ENCODE results near the gene CLDN9. TPM values are rescaled to one million over a fixed set of nuclear protein-coding genes. Genes with fewer than 3 reads are reported as not detected.

The CLDN9 gene
- total and polyA plus RNA-seq, 9 of the 15 experiments (the other 6 are each of a cell fraction or from before 2014, with no cell fraction given), result 0.12 to 0.44 (median 0.22) TPM; not detected in 4

- CTCF ChIA-PET (ENCODE audit: low intra/inter-chr PET ratio), result no interaction called here
- TF ChIP-seq ZNF232 (CRISPR knock-in tag; IDR thresholded peaks at IDR 0.05) (no peak), NCOA2 (IDR thresholded peaks at IDR 0.05; ENCODE audit: partially characterized antibody in 2 of 2) (no peak), NFIC (IDR thresholded peaks at IDR 0.05) (no peak), MGA (IDR thresholded peaks at IDR 0.05) (no peak), MYBL2 (IDR thresholded peaks at IDR 0.05; ENCODE audit: low read depth) (no peak), MYBL2 (CRISPR knock-in tag; IDR thresholded peaks at IDR 0.05; ENCODE audit: borderline replicate concordance) (no peak), TGIF2 (CRISPR knock-in tag; IDR thresholded peaks at IDR 0.05) (no peak)
- TF ChIP-seq, protein P1, sequence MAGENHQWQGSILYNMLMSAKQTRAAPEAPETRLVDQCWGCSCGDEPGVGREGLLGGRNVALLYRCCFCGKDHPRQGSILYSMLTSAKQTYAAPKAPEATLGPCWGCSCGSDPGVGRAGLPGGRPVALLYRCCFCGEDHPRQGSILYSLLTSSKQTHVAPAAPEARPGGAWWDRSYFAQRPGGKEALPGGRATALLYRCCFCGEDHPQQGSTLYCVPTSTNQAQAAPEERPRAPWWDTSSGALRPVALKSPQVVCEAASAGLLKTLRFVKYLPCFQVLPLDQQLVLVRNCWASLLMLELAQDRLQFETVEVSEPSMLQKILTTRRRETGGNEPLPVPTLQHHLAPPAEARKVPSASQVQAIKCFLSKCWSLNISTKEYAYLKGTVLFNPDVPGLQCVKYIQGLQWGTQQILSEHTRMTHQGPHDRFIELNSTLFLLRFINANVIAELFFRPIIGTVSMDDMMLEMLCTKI (IDR thresholded peaks at IDR 0.05; ENCODE audit: partially characterized antibody), result no peak
Observed at GRCh38 chr16:3050487-3050886, 37.8 kb downstream of the CLDN9 start.

More at GRCh38 chr16:3050487-3050886, 37.8 kb downstream of the CLDN9 start:
- Histone ChIP-seq H3K27ac (ENCODE audit: extremely low read depth, low read depth, low read length) (no peak overlapping the region), H3K27me3 (ENCODE audit: control insufficient read depth in 2 of 2, insufficient read depth in 2 of 2, low read length in 2 of 2) (peaks cover 9 to 43% of the 10 kb centered on the region in 2 experiments; a peak in 4 of 5 replicates), H3K9ac (ENCODE audit: insufficient read depth in 1 of 2, low read depth in 2 of 2, low read length in 2 of 2) (0 out of 4 replicates have a peak overlapping the region, but pooled peaks of 1 of the 2 experiments have one; percentile 28), H3K9me1 (ENCODE audit: control insufficient read depth, insufficient read depth, low read length) (no peaks in the 10 kb centered on the region), H3K4me3 (no peak overlapping the region), H3K79me2 (ENCODE audit: control insufficient read depth, insufficient read depth, low read length) (no peaks in the 10 kb centered on the region), H3K9me3 (replicated peaks; ENCODE audit: control insufficient read depth, insufficient read depth, low read depth, low read length) (no peaks in the 10 kb centered on the region), H3K4me1 (replicated peaks in 1 of 2; ENCODE audit: control insufficient read depth in 2 of 2, insufficient read depth in 2 of 2, low read length in 2 of 2) (peaks cover 3 to 27% of the 10 kb centered on the region in 2 experiments; a peak in 3 of 5 replicates), H4K20me1 (replicated peaks; ENCODE audit: control insufficient read depth, insufficient read depth, low read length) (no peaks in the 10 kb centered on the region; the same call in 1 of the 2 replicates), H3K36me3 (ENCODE audit: control insufficient read depth, insufficient read depth, low read length) (no peaks in the 10 kb centered on the region), H3K4me2 (ENCODE audit: insufficient read depth, low read length) (no peak overlapping the region), H2AFZ (ENCODE audit: low read depth, low read length) (no peak overlapping the region)
- DNase-seq (ENCODE audit: extremely low read depth in 1 of 4, low spot score in 3 of 4) (no peak), ATAC-seq (no peak), FAIRE-seq (no peak)
- POLR2A ChIA-PET, result interaction anchor here (0.6 kb wide), 1 partner anchor 236 kb away, joined by 3 read pairs; no protein-coding TSS in a partner anchor
- intact Hi-C loops (cut with micrococcal nuclease), result loop anchor here (10.0 kb wide), 1 partner anchor 124 kb away; no protein-coding TSS in a partner anchor
- BruUV-seq (replicated peaks), result no TSS peak
- in situ Hi-C loops (cut with MboI), result no loop called here
- 8% methylated on average over 5 of the region's 5 CpGs for WGBS (ENCODE audit: insufficient coverage, low coverage, missing lambda C conversion rate)
